ENCODE data around the gene UBP1. TPM values are rescaled to one million over a fixed set of nuclear protein-coding genes. Genes with fewer than 3 reads are reported as not detected.
"Not testable (repeated sequence)": the region's sequence is repeated elsewhere in the genome, so short reads cannot be mapped to it uniquely, and the experiment has no call there.

Gene UBP1
- total RNA-seq, 2 experiments from 2014 or later, result 51.2 to 56.2 TPM

DNA sequence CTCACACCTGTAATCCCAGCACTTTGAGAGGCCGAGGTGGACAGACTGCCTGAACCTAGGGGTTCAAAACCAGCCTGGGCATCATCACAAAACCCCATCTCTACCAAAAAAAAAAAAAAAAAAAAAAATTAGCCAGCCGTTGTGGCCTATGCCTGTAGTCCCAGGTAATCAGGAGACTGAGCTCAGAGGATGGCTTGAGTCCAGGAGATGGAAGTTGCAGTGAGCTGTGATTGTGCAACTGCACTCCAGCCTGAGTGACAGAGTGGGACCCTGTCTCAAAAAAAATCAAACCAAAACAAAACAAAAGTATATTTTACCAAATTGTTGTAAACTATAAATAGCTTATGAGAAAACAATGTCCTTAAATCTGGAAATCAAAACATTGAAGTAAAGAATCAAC is 34.7 kb upstream of the UBP1 start:
- Mint-ChIP-seq H3K4me1 (ENCODE audit: low read depth) (no peaks in the 10 kb centered on the region), H3K4me3 (no peak overlapping the region), H3K27ac (no peak overlapping the region), H3K36me3 (ENCODE audit: low read depth) (no peaks in the 10 kb centered on the region), H3K27me3 (no peaks in the 10 kb centered on the region), H3K9me3 (no peaks in the 10 kb centered on the region)
- DNase-seq, result no peak
- ChIA-PET CTCF (interaction anchor here (0.7 kb wide), 1 partner anchor 110 kb away, joined by 3 read pairs; no protein-coding TSS in a partner anchor), POLR2A (no interaction called here)
- TF ChIP-seq, protein P1, sequence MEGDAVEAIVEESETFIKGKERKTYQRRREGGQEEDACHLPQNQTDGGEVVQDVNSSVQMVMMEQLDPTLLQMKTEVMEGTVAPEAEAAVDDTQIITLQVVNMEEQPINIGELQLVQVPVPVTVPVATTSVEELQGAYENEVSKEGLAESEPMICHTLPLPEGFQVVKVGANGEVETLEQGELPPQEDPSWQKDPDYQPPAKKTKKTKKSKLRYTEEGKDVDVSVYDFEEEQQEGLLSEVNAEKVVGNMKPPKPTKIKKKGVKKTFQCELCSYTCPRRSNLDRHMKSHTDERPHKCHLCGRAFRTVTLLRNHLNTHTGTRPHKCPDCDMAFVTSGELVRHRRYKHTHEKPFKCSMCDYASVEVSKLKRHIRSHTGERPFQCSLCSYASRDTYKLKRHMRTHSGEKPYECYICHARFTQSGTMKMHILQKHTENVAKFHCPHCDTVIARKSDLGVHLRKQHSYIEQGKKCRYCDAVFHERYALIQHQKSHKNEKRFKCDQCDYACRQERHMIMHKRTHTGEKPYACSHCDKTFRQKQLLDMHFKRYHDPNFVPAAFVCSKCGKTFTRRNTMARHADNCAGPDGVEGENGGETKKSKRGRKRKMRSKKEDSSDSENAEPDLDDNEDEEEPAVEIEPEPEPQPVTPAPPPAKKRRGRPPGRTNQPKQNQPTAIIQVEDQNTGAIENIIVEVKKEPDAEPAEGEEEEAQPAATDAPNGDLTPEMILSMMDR (IDR thresholded peaks at IDR 0.05), result no peak
- intact Hi-C loops (cut with micrococcal nuclease), result loop anchor here (2.0 kb wide), 1 partner anchor 14 kb away; no protein-coding TSS in a partner anchor
- ATAC-seq, result no peak

DNA sequence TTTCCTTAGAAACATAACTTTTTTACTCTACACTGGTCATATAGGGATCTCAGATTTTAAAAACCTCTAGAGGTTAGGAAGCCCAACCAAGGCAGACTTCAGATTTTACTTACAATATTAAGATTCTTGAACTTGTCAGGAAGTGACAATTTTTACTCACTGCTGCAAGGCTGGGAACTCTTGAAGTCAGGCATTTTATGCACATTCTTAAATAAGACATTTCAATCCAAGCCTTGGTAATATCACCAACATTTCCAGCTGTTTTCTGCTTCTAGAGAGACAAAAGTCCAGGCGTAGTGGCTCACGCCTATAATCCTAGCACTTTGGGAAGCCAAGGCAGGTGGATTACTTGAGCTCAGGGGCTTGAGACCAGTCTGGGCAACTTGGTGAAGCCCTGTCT is 33.6 kb upstream of the UBP1 start:
- TF ChIP-seq, protein P1 (IDR thresholded peaks at IDR 0.05), result no peak
- no peaks in the 10 kb centered on the region for H3K36me3 Mint-ChIP-seq (ENCODE audit: low read depth)
- DNase-seq (no peak), ATAC-seq (no peak)
- ChIA-PET CTCF (no interaction called here), POLR2A (no interaction called here)
- H3K27ac Mint-ChIP-seq, result no peak overlapping the region
- H3K4me1 Mint-ChIP-seq (ENCODE audit: low read depth), result no peaks in the 10 kb centered on the region
- no peaks in the 10 kb centered on the region for H3K9me3 Mint-ChIP-seq
- no peaks in the 10 kb centered on the region for H3K27me3 Mint-ChIP-seq
- no peak overlapping the region for H3K4me3 Mint-ChIP-seq
- intact Hi-C loops (cut with micrococcal nuclease), result loop anchor here (2.0 kb wide), 1 partner anchor 15 kb away; no protein-coding TSS in a partner anchor

DNA sequence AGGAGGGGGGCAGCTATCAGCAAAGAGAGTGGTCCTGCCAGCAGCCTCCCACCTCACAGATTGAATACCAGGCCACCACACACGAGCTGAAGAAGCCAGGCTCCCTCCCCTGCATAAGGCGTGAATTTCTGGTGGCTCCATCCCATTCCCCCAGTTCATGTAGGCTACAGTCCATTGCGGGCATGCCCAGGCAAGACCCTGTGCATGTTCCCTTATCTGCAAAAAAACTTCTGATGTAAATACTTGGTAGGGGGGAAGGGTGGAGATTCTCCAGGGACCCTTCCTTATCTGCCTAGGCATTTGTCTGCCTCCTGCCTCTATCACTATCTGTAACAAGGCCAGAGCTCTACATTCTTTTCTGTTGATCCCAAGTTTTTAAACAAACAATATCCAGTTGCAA is 27.6 kb upstream of the UBP1 start:
- intact Hi-C loops (cut with micrococcal nuclease), result no loop called here
- CTCF ChIA-PET, result no interaction called here
- DNase-seq, result no peak
- ATAC-seq, result no peak
- Mint-ChIP-seq H3K27me3 (no peaks in the 10 kb centered on the region), H3K4me1 (ENCODE audit: low read depth) (no peaks in the 10 kb centered on the region), H3K36me3 (ENCODE audit: low read depth) (peaks cover 4% of the 10 kb centered on the region), H3K9me3 (no peaks in the 10 kb centered on the region), H3K4me3 (no peak overlapping the region), H3K27ac (no peak overlapping the region)
- TF ChIP-seq, protein P1 (IDR thresholded peaks at IDR 0.05), result no peak
- POLR2A ChIA-PET, result no interaction called here

DNA sequence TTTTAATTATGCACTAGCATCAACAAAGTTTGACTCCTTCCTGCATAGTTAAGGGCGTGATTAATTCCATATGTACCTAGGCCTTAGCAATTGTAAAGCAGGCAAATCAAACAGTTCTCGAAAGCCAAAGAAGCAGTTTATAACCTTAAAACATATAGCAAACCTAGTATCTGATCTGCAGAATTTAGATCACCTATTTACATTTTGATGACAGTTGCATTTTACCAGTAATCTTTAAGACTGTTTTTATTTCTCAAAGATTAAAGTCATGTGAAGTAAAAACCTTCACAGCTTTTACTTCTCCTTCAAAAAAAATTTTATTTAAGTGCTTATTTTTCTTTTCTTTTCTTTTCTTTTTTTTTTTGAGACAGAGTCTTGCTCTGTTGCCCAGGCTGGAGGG is 20.9 kb upstream of the UBP1 start:
- H3K36me3 Mint-ChIP-seq (ENCODE audit: low read depth), result peaks cover 9% of the 10 kb centered on the region
- intact Hi-C loops (cut with micrococcal nuclease), result no loop called here
- no peak overlapping the region for H3K4me3 Mint-ChIP-seq
- no peak overlapping the region for H3K27ac Mint-ChIP-seq
- ChIA-PET CTCF (interaction anchor here (1.2 kb wide), 1 partner anchor 88 kb away, joined by 4 read pairs; no protein-coding TSS in a partner anchor), POLR2A (no interaction called here)
- H3K4me1 Mint-ChIP-seq (ENCODE audit: low read depth), result no peaks in the 10 kb centered on the region
- no peak for ATAC-seq
- H3K27me3 Mint-ChIP-seq, result no peaks in the 10 kb centered on the region
- H3K9me3 Mint-ChIP-seq, result peaks cover 2% of the 10 kb centered on the region
- no peak for DNase-seq
- TF ChIP-seq, protein P1 (IDR thresholded peaks at IDR 0.05), result no peak

DNA sequence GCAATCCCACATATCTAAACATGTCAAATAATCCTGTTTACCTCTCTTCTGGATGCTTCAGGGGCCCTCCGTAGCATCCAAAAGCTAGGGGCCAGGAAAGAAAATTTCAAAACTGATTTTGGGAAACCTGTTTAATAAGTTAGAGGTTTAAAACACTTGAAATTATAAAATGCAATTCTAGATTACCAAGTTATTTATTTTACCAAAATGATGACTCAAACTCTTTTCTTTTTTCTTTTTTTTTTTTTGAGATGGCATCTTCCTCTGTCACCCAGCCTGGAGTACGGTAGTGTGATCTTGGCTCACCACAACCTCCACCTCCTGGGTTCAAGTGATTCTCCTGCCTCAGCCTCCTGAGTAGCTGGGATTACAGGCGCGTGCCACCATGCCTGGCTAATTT is 19.4 kb upstream of the UBP1 start:
- CTCF ChIA-PET, result not testable (repeated sequence)

DNA sequence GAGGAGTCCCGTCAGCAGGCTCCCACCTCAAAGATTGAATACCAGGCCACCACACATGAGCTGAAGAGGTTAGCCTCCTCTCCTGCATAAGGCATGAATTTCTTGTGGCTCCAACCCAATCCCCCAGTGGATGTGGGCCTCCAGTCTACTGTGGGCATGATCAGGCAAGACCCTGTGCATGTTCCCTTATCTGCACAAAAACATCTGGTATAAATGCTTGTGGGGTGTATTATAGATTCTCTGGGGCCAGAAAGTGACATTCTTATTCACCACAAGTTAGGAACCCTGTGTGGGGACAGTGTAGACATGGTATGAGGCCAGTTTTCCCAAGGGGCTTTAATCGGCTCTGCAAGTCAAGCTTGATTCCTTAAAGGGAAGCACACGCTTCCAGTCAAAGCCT is 18.2 kb upstream of the UBP1 start:
- H3K36me3 Mint-ChIP-seq (ENCODE audit: low read depth), result peaks cover 11% of the 10 kb centered on the region
- H3K4me1 Mint-ChIP-seq (ENCODE audit: low read depth), result no peaks in the 10 kb centered on the region
- H3K9me3 Mint-ChIP-seq, result peaks cover 7% of the 10 kb centered on the region
- ChIA-PET POLR2A (no interaction called here), CTCF (no interaction called here)
- no peak overlapping the region for H3K4me3 Mint-ChIP-seq
- intact Hi-C loops (cut with micrococcal nuclease), result no loop called here
- no peaks in the 10 kb centered on the region for H3K27me3 Mint-ChIP-seq
- H3K27ac Mint-ChIP-seq, result no peak overlapping the region
- TF ChIP-seq, protein P1 (IDR thresholded peaks at IDR 0.05), result no peak
- DNase-seq (no peak), ATAC-seq (no peak)

More for the DNA sequence above, 19.4 kb upstream of the UBP1 start:
- ATAC-seq; POLR2A ChIA-PET; H3K9me3 Mint-ChIP-seq; H3K4me3 Mint-ChIP-seq; intact Hi-C loops (cut with micrococcal nuclease); H3K27me3 Mint-ChIP-seq; H3K36me3 Mint-ChIP-seq (ENCODE audit: low read depth); H3K27ac Mint-ChIP-seq; H3K4me1 Mint-ChIP-seq (ENCODE audit: low read depth); DNase-seq: not testable (repeated sequence)
